Spleen (tissue), 11 donors: Measurements from ENCODE around the gene CMIP. TPM values are rescaled to one million over a fixed set of nuclear protein-coding genes. Genes with fewer than 3 reads are reported as not detected.
A peak's percentile ranks its signal among the peaks of the same experiment; 100 is the strongest.

ENCODE experiments used
- DNase-seq: peaks from one replicate; pipeline ENCODE4 v3.0.0-alpha.2; 2020
- H3K27ac ChIP-seq, 8 donors: fragments of 200-600 bp; sonication (generic) in 7 of 8; 1 replicate in 4 of 8; 2 replicates in 4 of 8; pipeline versions ENCODE4 v1.5.0 to v1.8.0; 2016 to 2021; ENCODE audit warnings: inconsistent platforms in 4 of 8, mild to moderate bottlenecking in 4 of 8, moderate library complexity in 1 of 8
- H3K27me3 ChIP-seq, 7 donors: fragments of 200-600 bp; sonication (generic) in 6 of 7; replicated peaks in 1 of 7; 1 replicate in 4 of 7; 2 replicates in 3 of 7; pipeline versions ENCODE4 v1.5.0 to v1.8.0; 2016 to 2021; ENCODE audit warnings: inconsistent platforms in 3 of 7, mild to moderate bottlenecking in 1 of 7
- H3K36me3 ChIP-seq, 6 donors: fragments of 200-600 bp; sonication (generic) in 5 of 6; 1 replicate in 4 of 6; 2 replicates in 2 of 6; pipeline versions ENCODE4 v1.5.0 to v1.8.0; 2016 to 2021; ENCODE audit warnings: inconsistent platforms in 2 of 6
- H3K4me1 ChIP-seq, 6 donors: fragments of 200-600 bp; sonication (generic) in 5 of 6; 1 replicate in 3 of 6; 2 replicates in 3 of 6; pipeline versions ENCODE4 v1.5.0 to v1.8.0; 2016 to 2021; ENCODE audit warnings: inconsistent platforms in 3 of 6
- H3K4me3 ChIP-seq, 8 donors: fragments of 200-600 bp; sonication (generic) in 7 of 8; 1 replicate in 4 of 8; 2 replicates in 4 of 8; pipeline versions ENCODE4 v1.5.0 to v1.8.0; 2016 to 2021; ENCODE audit warnings: inconsistent platforms in 4 of 8, mild to moderate bottlenecking in 4 of 8, moderate library complexity in 2 of 8
- H3K9me3 ChIP-seq, 8 donors: fragments of 200-600 bp; sonication (generic) in 7 of 8; 1 replicate in 4 of 8; 2 replicates in 4 of 8; pipeline versions ENCODE4 v1.5.0 to v1.8.0; 2016 to 2021; ENCODE audit warnings: inconsistent platforms in 4 of 8
- POLR2A ChIP-seq, 3 donors: fragments of 450-650 bp; IDR thresholded peaks; one replicate each; pipeline ENCODE4 v1.5.1; 2017; ENCODE audit warnings: antibody characterized with exemption in 3 of 3, mild to moderate bottlenecking in 1 of 3
- POLR2AphosphoS5 ChIP-seq, 3 donors: sonication (generic); formaldehyde crosslinking; IDR thresholded peaks; one replicate each; pipeline ENCODE4 v1.5.1; 2017; ENCODE audit warnings: antibody characterized with exemption in 3 of 3
- WGBS, 5 donors: extraction: QIAGEN DNeasy Blood & Tissue Kit in 3 of 5; methylation state at CpG; one replicate each; pipeline versions ENCODE4 v1.1.5 to v1.1.7; 2013 to 2018; 5-methylcytosine and 5-hydroxymethylcytosine counted together
- intact Hi-C: fragments of 100-400 bp; cut with DNase I; formaldehyde crosslinking; loops from one replicate; pipeline ENCODE4 v1.15.0; 2023; ENCODE audit warnings: low total_unique reads
- polyA plus RNA-seq, 3 donors: library from polyadenylated mRNA; stranded (reverse); fragments of 200-250 nt; gene quantifications; one replicate each; pipeline ENCODE4 v1.2.1, GENCODE V29; 2013
- total RNA-seq, 7 donors: library from RNA; depleted of rRNA in 3 of 7; stranded (reverse); fragments of >200 nt in 3 of 7; fragmentation: NEBNext Ultra II Directional in 4 of 7; extraction: Animal tissue kit (Norgen Biotek cat#: 25700) in 4 of 7; gene quantifications; one replicate each; pipeline versions ENCODE4 v1.1.0 to v1.2.1, GENCODE V29; 2016 to 2021
- TF ChIP-seq, protein P1 (sequence below), 11 experiments: fragments of 200-600 bp in 7 of 11; fragments of 450-650 bp in 4 of 11; sonication (generic) in 4 of 11; IDR thresholded peaks in 8 of 11; conservative IDR thresholded peaks in 3 of 11; 1 replicate in 7 of 11; 2 replicates in 4 of 11; pipeline versions ENCODE4 v1.4.0 to v1.8.0; 2016 to 2021; ENCODE audit warnings: antibody characterized with exemption in 11 of 11, inconsistent platforms in 4 of 11, mild to moderate bottlenecking in 1 of 11
- donor health status: healthy with polysubstance abuse.
- donor health status: DM: no; HTN: no; CAD: no; lungs with moderate emphysema.
- donor health status: DM: no; HTN: no; CAD: no.
- donor health status: Bipolar disorder and iron deficiency.
- donor health status: healthy.
- donor health status: DM: no; HTN: no; CAD: no.
- donor health status: DM: yes; HTN: yes; CAD: no.

CMIP gene
- total and polyA plus RNA-seq, 10 donors, result 6.0 to 107 (median 63.6) TPM

DNA sequence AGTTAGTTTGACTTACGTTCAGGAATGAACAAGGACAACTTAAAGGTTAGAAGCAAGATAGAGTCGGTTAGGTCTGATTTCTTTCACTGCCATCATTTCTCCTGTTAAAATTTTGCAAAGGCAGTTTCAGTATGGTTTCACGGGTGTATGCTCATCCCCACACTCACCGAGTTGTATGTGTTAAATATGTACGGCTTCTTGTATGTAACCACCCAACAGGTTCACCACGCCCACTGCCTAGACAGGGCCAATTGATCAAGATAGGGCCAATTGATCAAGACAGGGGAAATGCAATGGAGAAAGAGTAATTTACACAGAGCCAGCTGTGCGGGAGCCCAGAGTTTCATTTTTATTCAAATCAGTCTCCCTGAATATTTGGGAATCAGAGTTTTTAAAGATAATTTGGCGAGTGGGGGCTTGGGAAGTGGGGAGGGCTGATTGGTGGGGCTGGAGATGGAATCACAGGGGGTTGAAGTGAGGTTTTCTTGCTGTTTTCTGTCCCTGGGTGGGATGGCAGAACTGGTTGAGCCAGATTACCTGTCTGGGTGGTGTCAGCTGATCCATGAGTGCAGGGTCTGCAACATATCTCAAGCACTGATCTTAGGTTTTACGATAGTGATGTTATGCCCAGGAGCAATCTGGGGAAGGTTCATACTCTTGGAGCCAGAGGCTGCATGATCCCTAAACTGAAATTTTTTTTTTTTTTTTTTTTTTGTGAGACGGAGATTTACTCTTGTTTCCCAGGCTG is 272.0 kb downstream of the CMIP start:
- Histone ChIP-seq H3K27ac (peak overlapping the region in 5 of 8 donors; percentile 14 to 79 (median 72)), H3K9me3 (peaks cover 0 to 16% (median 10%) of the 10 kb centered on the region in 8 donors), H3K4me1 (peaks cover 9 to 56% (median 37%) of the 10 kb centered on the region in 6 donors), H3K27me3 (no peaks in the 10 kb centered on the region), H3K4me3 (no peak overlapping the region), H3K36me3 (peaks cover 0 to 4% (median 0%) of the 10 kb centered on the region in 6 donors)
- TF ChIP-seq POLR2A (IDR thresholded peaks at IDR 0.05) (no peak), POLR2AphosphoS5 (IDR thresholded peaks at IDR 0.05) (no peak)
- TF ChIP-seq, protein P1, sequence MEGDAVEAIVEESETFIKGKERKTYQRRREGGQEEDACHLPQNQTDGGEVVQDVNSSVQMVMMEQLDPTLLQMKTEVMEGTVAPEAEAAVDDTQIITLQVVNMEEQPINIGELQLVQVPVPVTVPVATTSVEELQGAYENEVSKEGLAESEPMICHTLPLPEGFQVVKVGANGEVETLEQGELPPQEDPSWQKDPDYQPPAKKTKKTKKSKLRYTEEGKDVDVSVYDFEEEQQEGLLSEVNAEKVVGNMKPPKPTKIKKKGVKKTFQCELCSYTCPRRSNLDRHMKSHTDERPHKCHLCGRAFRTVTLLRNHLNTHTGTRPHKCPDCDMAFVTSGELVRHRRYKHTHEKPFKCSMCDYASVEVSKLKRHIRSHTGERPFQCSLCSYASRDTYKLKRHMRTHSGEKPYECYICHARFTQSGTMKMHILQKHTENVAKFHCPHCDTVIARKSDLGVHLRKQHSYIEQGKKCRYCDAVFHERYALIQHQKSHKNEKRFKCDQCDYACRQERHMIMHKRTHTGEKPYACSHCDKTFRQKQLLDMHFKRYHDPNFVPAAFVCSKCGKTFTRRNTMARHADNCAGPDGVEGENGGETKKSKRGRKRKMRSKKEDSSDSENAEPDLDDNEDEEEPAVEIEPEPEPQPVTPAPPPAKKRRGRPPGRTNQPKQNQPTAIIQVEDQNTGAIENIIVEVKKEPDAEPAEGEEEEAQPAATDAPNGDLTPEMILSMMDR (IDR thresholded peaks at IDR 0.05 in 8 of 11, conservative IDR thresholded peaks at IDR 0.05 in 3 of 11), result no peak
- WGBS, 5 donors, result 70 to 81% (median 80%) methylated on average over 10 of the region's 10 CpGs
- peak; percentile 71 for DNase-seq
- intact Hi-C loops, result no loop called here

DNA sequence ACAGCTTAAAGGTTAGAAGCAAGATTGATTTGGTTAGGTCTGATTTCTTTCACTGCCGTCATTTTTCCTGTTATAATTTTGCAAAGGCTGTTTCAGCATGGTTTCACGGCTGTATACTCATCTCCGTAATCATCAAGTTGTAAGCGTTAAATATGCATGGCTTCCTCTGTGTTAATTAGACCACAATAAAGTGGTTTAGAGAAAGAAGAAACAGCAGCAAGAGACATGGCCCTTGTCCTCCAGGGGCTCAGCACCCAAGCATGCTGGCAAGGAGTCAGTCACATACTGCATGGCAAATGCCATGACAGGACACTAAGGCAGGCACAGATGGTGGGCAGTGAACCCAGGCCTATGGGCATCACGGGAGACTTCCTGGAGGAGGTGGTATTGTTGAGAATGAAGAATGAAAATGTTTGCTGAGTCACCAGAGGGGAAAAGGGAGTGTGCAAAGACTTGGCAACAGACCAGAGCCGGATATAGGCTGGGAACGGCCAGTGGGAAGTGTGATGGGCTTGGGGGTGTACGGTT is 273.1 kb downstream of the CMIP start:
- Histone ChIP-seq H3K36me3 (no peaks in the 10 kb centered on the region), H3K9me3 (peaks cover 0 to 22% (median 15%) of the 10 kb centered on the region in 8 donors), H3K4me1 (peaks cover 9 to 60% (median 38%) of the 10 kb centered on the region in 6 donors), H3K27ac (peak overlapping the region in 7 of 8 donors; percentile 32 to 77 (median 70)), H3K27me3 (no peaks in the 10 kb centered on the region), H3K4me3 (no peak overlapping the region)
- TF ChIP-seq, protein P1 (IDR thresholded peaks at IDR 0.05 in 8 of 11, conservative IDR thresholded peaks at IDR 0.05 in 3 of 11), result no peak
- DNase-seq, result peak; percentile 44
- intact Hi-C loops, result no loop called here
- 30 to 59% (median 38%) methylated on average over 8 of the region's 8 CpGs for WGBS, 5 donors

DNA sequence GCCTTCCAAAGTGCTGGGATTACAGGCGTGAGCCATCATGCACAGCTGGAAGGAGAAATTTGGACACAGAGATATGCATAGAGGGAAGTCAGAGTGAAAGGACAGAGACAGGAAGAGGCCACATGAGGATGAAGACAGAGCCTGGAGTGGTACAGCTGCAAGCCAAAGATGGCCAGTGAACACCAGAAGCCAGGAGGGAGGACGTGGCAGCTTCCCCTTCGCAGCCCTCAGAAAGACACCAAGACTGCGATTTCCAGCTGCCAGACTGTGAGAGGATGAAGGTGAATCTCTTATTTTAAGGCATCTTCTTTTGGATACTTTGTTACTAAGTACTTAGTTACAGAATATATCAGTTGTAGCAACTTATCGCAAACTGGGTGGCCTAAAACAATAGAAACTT is 274.0 kb downstream of the CMIP start:
- DNase-seq, result peak; percentile 66
- TF ChIP-seq POLR2AphosphoS5 (IDR thresholded peaks at IDR 0.05) (peak in 1 of 3 donors; percentile 0), POLR2A (IDR thresholded peaks at IDR 0.05) (no peak)
- Histone ChIP-seq H3K4me3 (peak overlapping the region in 1 of 8 donors; percentile 38), H3K27ac (peak overlapping the region; percentile 19 to 77 (median 70)), H3K9me3 (peaks cover 0 to 22% (median 15%) of the 10 kb centered on the region in 8 donors), H3K36me3 (no peaks in the 10 kb centered on the region), H3K4me1 (peaks cover 9 to 66% (median 39%) of the 10 kb centered on the region in 6 donors), H3K27me3 (no peaks in the 10 kb centered on the region)
- WGBS, 5 donors, result 40 to 66% (median 46%) methylated on average over 5 of the region's 5 CpGs
- intact Hi-C loops, result no loop called here

DNA sequence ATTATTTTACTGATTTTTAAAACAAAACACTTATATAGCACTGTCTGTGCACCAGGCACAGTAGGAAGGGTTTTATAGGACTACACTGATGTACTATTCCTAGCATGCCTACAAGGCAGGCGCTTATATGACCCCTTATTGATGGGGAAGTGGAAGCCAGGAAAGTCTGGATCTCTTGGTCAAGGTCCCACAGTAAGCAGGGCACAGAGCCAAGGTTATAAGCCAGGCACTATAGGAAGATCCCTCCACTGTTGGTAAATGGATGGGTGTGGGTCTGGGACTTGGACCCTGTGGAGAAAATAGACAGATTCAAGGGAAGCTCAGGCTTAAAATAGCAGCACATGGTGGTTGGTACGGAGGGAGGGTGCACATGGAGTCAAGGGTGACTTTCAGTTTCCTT is 275.4 kb downstream of the CMIP start:
- Histone ChIP-seq H3K4me3 (no peak overlapping the region), H3K27me3 (no peaks in the 10 kb centered on the region), H3K4me1 (peaks cover 8 to 59% (median 32%) of the 10 kb centered on the region in 6 donors), H3K9me3 (peaks cover 0 to 22% (median 15%) of the 10 kb centered on the region in 8 donors), H3K27ac (peak overlapping the region in 5 of 8 donors; percentile 15 to 70 (median 23)), H3K36me3 (no peaks in the 10 kb centered on the region)
- TF ChIP-seq, protein P1 (IDR thresholded peaks at IDR 0.05 in 8 of 11, conservative IDR thresholded peaks at IDR 0.05 in 3 of 11), result no peak
- TF ChIP-seq POLR2AphosphoS5 (IDR thresholded peaks at IDR 0.05), result peak in 1 of 3 donors; percentile 33
- intact Hi-C loops, result loop anchor here (5.0 kb wide), 2 partner anchors 318 to 353 kb away; no protein-coding TSS in a partner anchor
- DNase-seq, result no peak
- WGBS, 5 donors, result 67 to 86% (median 73%) methylated on average over 2 of the region's 2 CpGs
